ENCODE data around the gene MAGEA2. TPM values are rescaled to one million over a fixed set of nuclear protein-coding genes. Genes with fewer than 3 reads are reported as not detected.
"Not testable (repeated sequence)": the region's sequence is repeated elsewhere in the genome, so short reads cannot be mapped to it uniquely, and the experiment has no call there.

The MAGEA2 gene
- not detected for polyA plus RNA-seq (ENCODE audit: insufficient read length in 4 of 4)

- not testable (repeated sequence) for DNase-seq (ENCODE audit: low read depth in 4 of 4, low spot score in 3 of 4)
These were observed at the start of gene MAGEA2 for GRCh38 chrX:152753686-152754650. Gene MAGEA2, minus strand, starts transcription at chrX:152753842. Its CDS starts 2,479 bp downstream, at chrX:152751363.

- no peak for DNase-seq (ENCODE audit: low read depth in 4 of 4, low spot score in 3 of 4)
These were observed 45.3 kb upstream of the MAGEA2 start for GRCh38 chrX:152798945-152799344.

- not testable (repeated sequence) for DNase-seq (ENCODE audit: low read depth in 4 of 4, low spot score in 3 of 4)
These were observed 33.4 kb upstream of the MAGEA2 start for GRCh38 chrX:152787062-152787461.

GRCh38 chrX:152769549-152770289 lies 16.1 kb upstream of the MAGEA2 start, which contains the start of gene MAGEA6:
Gene MAGEA6, minus strand, starts transcription at chrX:152769689. Its CDS starts 2,039 bp downstream, at chrX:152767650.
- DNase-seq (ENCODE audit: low read depth in 4 of 4, low spot score in 3 of 4): not testable (repeated sequence)

- DNase-seq (ENCODE audit: low read depth in 4 of 4, low spot score in 3 of 4): not testable (repeated sequence)
These were observed 12.9 kb upstream of the MAGEA2 start for GRCh38 chrX:152766562-152766961.

- not testable (repeated sequence) for DNase-seq (ENCODE audit: low read depth in 4 of 4, low spot score in 3 of 4)
These were observed 7.9 kb upstream of the MAGEA2 start for GRCh38 chrX:152761582-152761981.

GRCh38 chrX:152759544-152759943 lies 5.9 kb upstream of the MAGEA2 start:
- not testable (repeated sequence) for DNase-seq (ENCODE audit: low read depth in 4 of 4, low spot score in 3 of 4)

- not testable (repeated sequence) for DNase-seq (ENCODE audit: low read depth in 4 of 4, low spot score in 3 of 4)
These were observed 5.3 kb upstream of the MAGEA2 start, which contains the start of gene CSAG3 for GRCh38 chrX:152758918-152759317. Gene CSAG3, plus strand, starts transcription at chrX:152759218.

GRCh38 chrX:152754871-152755270 lies 1.2 kb upstream of the MAGEA2 start:
- DNase-seq (ENCODE audit: low read depth in 4 of 4, low spot score in 3 of 4): not testable (repeated sequence)

GRCh38 chrX:152738560-152738959 lies 15.1 kb downstream of the MAGEA2 start:
- DNase-seq (ENCODE audit: low read depth in 4 of 4, low spot score in 3 of 4): no peak

- DNase-seq (ENCODE audit: low read depth in 4 of 4, low spot score in 3 of 4): not testable (repeated sequence)
These were observed 17.1 kb downstream of the MAGEA2 start for GRCh38 chrX:152736528-152736927.

- no peak for DNase-seq (ENCODE audit: low read depth in 4 of 4, low spot score in 3 of 4)
These were observed 17.7 kb downstream of the MAGEA2 start for GRCh38 chrX:152735860-152736511.

GRCh38 chrX:152735101-152735500 lies 18.5 kb downstream of the MAGEA2 start:
- DNase-seq (ENCODE audit: low read depth in 4 of 4, low spot score in 3 of 4): no peak

- DNase-seq (ENCODE audit: low read depth in 4 of 4, low spot score in 3 of 4): not testable (repeated sequence)
These were observed 19.3 kb downstream of the MAGEA2 start for GRCh38 chrX:152734143-152734858.

- DNase-seq (ENCODE audit: low read depth in 4 of 4, low spot score in 3 of 4): no peak
These were observed 20.2 kb downstream of the MAGEA2 start, which contains the start of the genes CSAG1 and MAGEA12 for GRCh38 chrX:152733261-152733975. Gene CSAG1, minus strand, starts transcription at chrX:152733721. Its CDS starts 1,261 bp downstream, at chrX:152732460. Gene MAGEA12, plus strand, starts transcription at chrX:152733757. Its CDS starts 2,405 bp downstream, at chrX:152736162.

GRCh38 chrX:152725409-152725808 lies 28.2 kb downstream of the MAGEA2 start:
- no peak for DNase-seq (ENCODE audit: low read depth in 4 of 4, low spot score in 3 of 4)

GRCh38 chrX:152713815-152714787 lies 39.5 kb downstream of the MAGEA2 start, which contains the start of gene MAGEA2B:
Gene MAGEA2B, plus strand, starts transcription at chrX:152714628. Its CDS starts 2,479 bp downstream, at chrX:152717107.
- DNase-seq (ENCODE audit: low read depth in 4 of 4, low spot score in 3 of 4): not testable (repeated sequence)

- DNase-seq (ENCODE audit: low read depth in 4 of 4, low spot score in 3 of 4): not testable (repeated sequence)
These were observed 40.4 kb downstream of the MAGEA2 start for GRCh38 chrX:152713195-152713594.
